HepG2 (cell line): ENCODE results near the gene SECTM1. TPM values are rescaled to one million over a fixed set of nuclear protein-coding genes. Genes with fewer than 3 reads are reported as not detected.

ENCODE experiments used
- ARNTL ChIP-seq: sonication (generic); formaldehyde crosslinking; IDR thresholded peaks from 2 replicates; pipeline ENCODE4 v1.4.0; 2020; ENCODE audit warnings: mild to moderate bottlenecking, missing genetic modification reagents
- BRD4 ChIP-seq: sonication (generic); formaldehyde crosslinking; IDR thresholded peaks from 2 replicates; pipeline ENCODE4 v1.4.0; 2020; ENCODE audit warnings: missing genetic modification reagents
- CEBPB ChIP-seq: IDR thresholded peaks from 2 replicates; pipeline ENCODE4 v1.6.1; 2011; ENCODE audit warnings: low read depth, low read length, improper control_type of control experiment, borderline replicate concordance
- CEBPG ChIP-seq: IDR thresholded peaks from 2 replicates; pipeline ENCODE4 v1.6.1; 2016
- FOXA3 ChIP-seq: IDR thresholded peaks from 2 replicates; pipeline ENCODE4 v1.6.1; 2016; ENCODE audit warnings: missing genetic modification reagents, missing compliant biosample characterization
- HMG20A ChIP-seq: IDR thresholded peaks from 2 replicates; pipeline ENCODE4 v1.6.1; 2016; ENCODE audit warnings: borderline replicate concordance
- HOXA3 ChIP-seq: sonication (generic); formaldehyde crosslinking; IDR thresholded peaks from 2 replicates; pipeline ENCODE4 v1.5.0; 2020; ENCODE audit warnings: missing genetic modification reagents
- KLF11 ChIP-seq: IDR thresholded peaks from 2 replicates; pipeline ENCODE4 v1.6.1; 2016; ENCODE audit warnings: missing compliant biosample characterization
- NAIF1 ChIP-seq: sonication (generic); formaldehyde crosslinking; IDR thresholded peaks from 2 replicates; pipeline ENCODE4 v1.5.0; 2020; ENCODE audit warnings: mild to moderate bottlenecking, missing genetic modification reagents, borderline replicate concordance
- PRMT3 ChIP-seq: sonication (generic); formaldehyde crosslinking; IDR thresholded peaks from 2 replicates; pipeline ENCODE4 v1.8.1; 2022; ENCODE audit warnings: low read depth, mild to moderate bottlenecking, moderate library complexity, missing genetic modification reagents, borderline replicate concordance
- PTBP1 ChIP-seq: fragments of 200-400 bp; formaldehyde crosslinking; IDR thresholded peaks from 2 replicates; pipeline ENCODE4 v1.6.1; 2018; ENCODE audit warnings: low read length, low read depth; ENCODE audit not compliant: poor library complexity, severe bottlenecking
- RBFOX2 ChIP-seq: fragments of 200-400 bp; formaldehyde crosslinking; IDR thresholded peaks from 2 replicates; pipeline ENCODE4 v1.6.1; 2017; ENCODE audit warnings: low read depth, mild to moderate bottlenecking, low read length
- SALL1 ChIP-seq: sonication (generic); formaldehyde crosslinking; IDR thresholded peaks from 2 replicates; pipeline ENCODE4 v1.8.0; 2022; ENCODE audit warnings: mild to moderate bottlenecking, missing genetic modification reagents
- TARDBP ChIP-seq: sonication (generic); formaldehyde crosslinking; IDR thresholded peaks from 2 replicates; pipeline ENCODE4 v1.8.0; 2022; ENCODE audit warnings: mild to moderate bottlenecking, missing genetic modification reagents
- ZBTB1 ChIP-seq: sonication (generic); formaldehyde crosslinking; IDR thresholded peaks from 2 replicates; pipeline ENCODE4 v1.4.0; 2020; ENCODE audit warnings: missing genetic modification reagents, borderline replicate concordance
- ZNF569 ChIP-seq: sonication (generic); formaldehyde crosslinking; IDR thresholded peaks from 2 replicates; pipeline ENCODE4 v1.5.0; 2020; ENCODE audit warnings: mild to moderate bottlenecking, missing genetic modification reagents, moderate library complexity, borderline replicate concordance
- ZNF891 ChIP-seq: sonication (generic); formaldehyde crosslinking; IDR thresholded peaks from 2 replicates; pipeline ENCODE4 v1.5.0; 2020; ENCODE audit warnings: mild to moderate bottlenecking, missing genetic modification reagents
- polyA plus RNA-seq, 8 experiments: library from polyadenylated mRNA; depleted of rRNA in 3 of 8; stranded (reverse) in 7 of 8; unstranded in 1 of 8; fragments of >200 nt; fragmentation: Illumina TruSeq in 4 of 8; extraction: Trizol in 4 of 8; gene quantifications; 2 replicates each; pipeline versions ENCODE4 v1.2.1 to v1.2.3, GENCODE V29; 2011 to 2016; ENCODE audit warnings: low read depth in 4 of 8, missing spikeins in 1 of 8, mixed read lengths in 1 of 8; ENCODE audit not compliant: insufficient read depth in 1 of 8
- total RNA-seq, 5 experiments: library from RNA; depleted of rRNA; stranded (reverse); fragments of >200 nt; fragmentation: Illumina TruSeq; extraction: Trizol; gene quantifications; 2 replicates each; pipeline ENCODE4 v1.2.3, GENCODE V29; 2016; ENCODE audit warnings: low read depth in 1 of 5
- TF ChIP-seq, protein P1 (sequence below): sonication (generic); formaldehyde crosslinking; IDR thresholded peaks from 2 replicates; pipeline ENCODE4 v1.8.1; 2022; ENCODE audit warnings: low read depth, mild to moderate bottlenecking, missing genetic modification reagents
- TF ChIP-seq, protein P2 (sequence below): sonication (generic); formaldehyde crosslinking; IDR thresholded peaks from 2 replicates; pipeline ENCODE4 v1.4.0; 2020; ENCODE audit warnings: missing genetic modification reagents, borderline replicate concordance
- TF ChIP-seq, protein P3 (sequence below): IDR thresholded peaks from 2 replicates; pipeline ENCODE4 v1.4.0; 2020; ENCODE audit warnings: mild to moderate bottlenecking, missing genetic modification reagents

Gene SECTM1
- total and polyA plus RNA-seq, 2 of the 13 experiments (the other 11 are each of a cell fraction or from before 2014, with no cell fraction given): 3.5 to 5.3 TPM

DNA sequence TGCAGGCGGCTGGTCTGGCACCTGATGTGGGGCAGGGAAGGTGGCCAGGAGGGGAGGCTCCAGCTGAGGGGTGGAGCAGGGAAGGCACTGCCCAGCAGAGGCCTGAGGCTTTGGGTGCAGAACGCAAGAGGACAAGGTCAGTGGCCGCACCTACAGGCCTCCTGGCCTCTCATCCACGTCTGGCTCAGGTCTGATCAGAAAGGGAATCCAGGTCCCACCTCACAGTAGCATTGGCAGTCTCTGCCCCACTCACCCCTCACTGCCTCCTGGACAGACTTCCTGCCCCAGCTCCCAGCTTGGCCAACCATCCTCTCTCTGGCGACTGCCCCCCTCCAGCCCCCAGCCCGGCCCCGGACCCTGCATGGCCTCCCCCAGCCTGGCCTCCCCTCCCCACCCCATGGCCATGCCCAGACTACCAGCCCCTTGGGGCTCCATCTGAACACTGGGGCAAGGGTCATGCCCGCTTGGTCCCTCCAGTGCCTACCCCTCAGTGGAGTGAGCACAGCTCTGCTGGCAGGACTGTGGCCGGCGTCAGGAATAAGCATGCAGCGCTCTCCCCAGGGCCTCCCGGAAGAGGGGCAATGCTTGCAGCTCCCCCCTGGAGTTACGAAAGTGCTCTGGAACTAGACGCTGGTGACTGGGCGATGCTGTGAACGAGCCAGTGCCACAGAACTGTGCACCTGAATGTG lies 42.6 kb upstream of the SECTM1 start (continued):
- no peak for TF ChIP-seq BRD4
- TF ChIP-seq HMG20A (CRISPR knock-in tag): peak; percentile 26; the same call in 1 of the 2 replicates
- TF ChIP-seq ZNF891 (CRISPR knock-in tag): no peak
- TF ChIP-seq PTBP1: no peak
- TF ChIP-seq, protein P1, sequence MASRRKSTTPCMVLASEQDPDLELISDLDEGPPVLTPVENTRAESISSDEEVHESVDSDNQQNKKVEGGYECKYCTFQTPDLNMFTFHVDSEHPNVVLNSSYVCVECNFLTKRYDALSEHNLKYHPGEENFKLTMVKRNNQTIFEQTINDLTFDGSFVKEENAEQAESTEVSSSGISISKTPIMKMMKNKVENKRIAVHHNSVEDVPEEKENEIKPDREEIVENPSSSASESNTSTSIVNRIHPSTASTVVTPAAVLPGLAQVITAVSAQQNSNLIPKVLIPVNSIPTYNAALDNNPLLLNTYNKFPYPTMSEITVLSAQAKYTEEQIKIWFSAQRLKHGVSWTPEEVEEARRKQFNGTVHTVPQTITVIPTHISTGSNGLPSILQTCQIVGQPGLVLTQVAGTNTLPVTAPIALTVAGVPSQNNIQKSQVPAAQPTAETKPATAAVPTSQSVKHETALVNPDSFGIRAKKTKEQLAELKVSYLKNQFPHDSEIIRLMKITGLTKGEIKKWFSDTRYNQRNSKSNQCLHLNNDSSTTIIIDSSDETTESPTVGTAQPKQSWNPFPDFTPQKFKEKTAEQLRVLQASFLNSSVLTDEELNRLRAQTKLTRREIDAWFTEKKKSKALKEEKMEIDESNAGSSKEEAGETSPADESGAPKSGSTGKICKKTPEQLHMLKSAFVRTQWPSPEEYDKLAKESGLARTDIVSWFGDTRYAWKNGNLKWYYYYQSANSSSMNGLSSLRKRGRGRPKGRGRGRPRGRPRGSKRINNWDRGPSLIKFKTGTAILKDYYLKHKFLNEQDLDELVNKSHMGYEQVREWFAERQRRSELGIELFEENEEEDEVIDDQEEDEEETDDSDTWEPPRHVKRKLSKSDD (CRISPR knock-in tag): no peak
- peak; percentile 79; the same call in 1 of the 2 replicates for TF ChIP-seq CEBPB
- TF ChIP-seq ZNF569 (CRISPR knock-in tag): no peak
- no peak for TF ChIP-seq ZBTB1
- TF ChIP-seq PRMT3 (CRISPR knock-in tag): no peak
- peak; percentile 51 for TF ChIP-seq FOXA3 (CRISPR knock-in tag)
- TF ChIP-seq HOXA3 (CRISPR knock-in tag): peak; percentile 31; the same call in 1 of the 2 replicates
- TF ChIP-seq CEBPG (CRISPR knock-in tag): peak; percentile 89
- peak; percentile 70 for TF ChIP-seq SALL1 (CRISPR knock-in tag)
- peak; percentile 48; the same call in 1 of the 2 replicates for TF ChIP-seq RBFOX2
- 0 out of 2 replicates have a peak, but pooled peaks have one; percentile 30 for TF ChIP-seq TARDBP (CRISPR knock-in tag)
- TF ChIP-seq KLF11 (CRISPR knock-in tag): 0 out of 2 replicates have a peak, but pooled peaks have one; percentile 43
- no peak for TF ChIP-seq NAIF1
- 0 out of 2 replicates have a peak, but pooled peaks have one; percentile 13 for TF ChIP-seq ARNTL (CRISPR knock-in tag)
- TF ChIP-seq, protein P2, sequence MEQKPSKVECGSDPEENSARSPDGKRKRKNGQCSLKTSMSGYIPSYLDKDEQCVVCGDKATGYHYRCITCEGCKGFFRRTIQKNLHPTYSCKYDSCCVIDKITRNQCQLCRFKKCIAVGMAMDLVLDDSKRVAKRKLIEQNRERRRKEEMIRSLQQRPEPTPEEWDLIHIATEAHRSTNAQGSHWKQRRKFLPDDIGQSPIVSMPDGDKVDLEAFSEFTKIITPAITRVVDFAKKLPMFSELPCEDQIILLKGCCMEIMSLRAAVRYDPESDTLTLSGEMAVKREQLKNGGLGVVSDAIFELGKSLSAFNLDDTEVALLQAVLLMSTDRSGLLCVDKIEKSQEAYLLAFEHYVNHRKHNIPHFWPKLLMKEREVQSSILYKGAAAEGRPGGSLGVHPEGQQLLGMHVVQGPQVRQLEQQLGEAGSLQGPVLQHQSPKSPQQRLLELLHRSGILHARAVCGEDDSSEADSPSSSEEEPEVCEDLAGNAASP (CRISPR knock-in tag): peak; percentile 36; the same call in 1 of the 2 replicates
- TF ChIP-seq, protein P3, sequence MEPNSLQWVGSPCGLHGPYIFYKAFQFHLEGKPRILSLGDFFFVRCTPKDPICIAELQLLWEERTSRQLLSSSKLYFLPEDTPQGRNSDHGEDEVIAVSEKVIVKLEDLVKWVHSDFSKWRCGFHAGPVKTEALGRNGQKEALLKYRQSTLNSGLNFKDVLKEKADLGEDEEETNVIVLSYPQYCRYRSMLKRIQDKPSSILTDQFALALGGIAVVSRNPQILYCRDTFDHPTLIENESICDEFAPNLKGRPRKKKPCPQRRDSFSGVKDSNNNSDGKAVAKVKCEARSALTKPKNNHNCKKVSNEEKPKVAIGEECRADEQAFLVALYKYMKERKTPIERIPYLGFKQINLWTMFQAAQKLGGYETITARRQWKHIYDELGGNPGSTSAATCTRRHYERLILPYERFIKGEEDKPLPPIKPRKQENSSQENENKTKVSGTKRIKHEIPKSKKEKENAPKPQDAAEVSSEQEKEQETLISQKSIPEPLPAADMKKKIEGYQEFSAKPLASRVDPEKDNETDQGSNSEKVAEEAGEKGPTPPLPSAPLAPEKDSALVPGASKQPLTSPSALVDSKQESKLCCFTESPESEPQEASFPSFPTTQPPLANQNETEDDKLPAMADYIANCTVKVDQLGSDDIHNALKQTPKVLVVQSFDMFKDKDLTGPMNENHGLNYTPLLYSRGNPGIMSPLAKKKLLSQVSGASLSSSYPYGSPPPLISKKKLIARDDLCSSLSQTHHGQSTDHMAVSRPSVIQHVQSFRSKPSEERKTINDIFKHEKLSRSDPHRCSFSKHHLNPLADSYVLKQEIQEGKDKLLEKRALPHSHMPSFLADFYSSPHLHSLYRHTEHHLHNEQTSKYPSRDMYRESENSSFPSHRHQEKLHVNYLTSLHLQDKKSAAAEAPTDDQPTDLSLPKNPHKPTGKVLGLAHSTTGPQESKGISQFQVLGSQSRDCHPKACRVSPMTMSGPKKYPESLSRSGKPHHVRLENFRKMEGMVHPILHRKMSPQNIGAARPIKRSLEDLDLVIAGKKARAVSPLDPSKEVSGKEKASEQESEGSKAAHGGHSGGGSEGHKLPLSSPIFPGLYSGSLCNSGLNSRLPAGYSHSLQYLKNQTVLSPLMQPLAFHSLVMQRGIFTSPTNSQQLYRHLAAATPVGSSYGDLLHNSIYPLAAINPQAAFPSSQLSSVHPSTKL (CRISPR knock-in tag): peak; percentile 34; the same call in 1 of the 2 replicates
